HG03097 (cell line): Measurements from ENCODE around the gene SLC25A21.
"Not testable (repeated sequence)": the region's sequence is repeated elsewhere in the genome, so short reads cannot be mapped to it uniquely, and the experiment has no call there.

ENCODE experiments used
- ATAC-seq: cut with Tn5 transposase; IDR thresholded peaks from one replicate; pipeline ENCODE4 v1.9.1; 2021; ENCODE audit not compliant: unreplicated experiment, low FRiP score

Gene SLC25A21

DNA sequence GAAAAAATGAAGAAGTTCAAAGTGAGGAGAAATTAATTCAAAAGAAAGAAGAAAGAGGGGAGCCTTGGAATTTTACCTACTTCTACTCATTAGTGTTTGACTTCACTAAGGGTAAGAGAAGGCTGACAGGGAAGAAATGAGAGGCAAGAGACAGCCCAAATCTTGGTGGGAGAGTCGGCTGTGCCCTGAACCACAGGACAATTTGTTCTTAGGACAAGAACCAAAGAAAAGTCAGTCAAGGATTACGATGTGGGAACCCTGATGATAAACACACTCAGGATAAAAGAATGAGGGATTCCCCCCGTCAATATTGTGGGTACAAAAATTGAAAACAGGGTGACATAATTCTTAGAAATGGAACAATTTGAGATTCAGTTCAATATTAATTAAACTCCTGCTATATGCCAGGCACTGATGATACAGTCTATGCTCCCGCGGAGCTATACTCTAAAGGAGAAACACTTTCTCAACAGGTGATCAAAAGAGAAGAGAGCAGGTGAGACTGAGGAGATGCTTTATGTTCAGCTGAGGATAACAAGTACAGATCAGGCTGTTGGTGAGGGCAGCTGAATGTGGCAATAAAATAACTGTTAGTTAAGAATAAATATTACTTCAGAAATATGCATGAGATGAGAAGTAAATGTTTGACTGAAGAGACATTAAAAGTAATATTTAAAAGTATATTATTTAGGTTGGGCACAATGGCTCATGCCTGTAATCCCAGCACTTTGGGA, 175.4 kb downstream of the SLC25A21 start:
- no peak for ATAC-seq

DNA sequence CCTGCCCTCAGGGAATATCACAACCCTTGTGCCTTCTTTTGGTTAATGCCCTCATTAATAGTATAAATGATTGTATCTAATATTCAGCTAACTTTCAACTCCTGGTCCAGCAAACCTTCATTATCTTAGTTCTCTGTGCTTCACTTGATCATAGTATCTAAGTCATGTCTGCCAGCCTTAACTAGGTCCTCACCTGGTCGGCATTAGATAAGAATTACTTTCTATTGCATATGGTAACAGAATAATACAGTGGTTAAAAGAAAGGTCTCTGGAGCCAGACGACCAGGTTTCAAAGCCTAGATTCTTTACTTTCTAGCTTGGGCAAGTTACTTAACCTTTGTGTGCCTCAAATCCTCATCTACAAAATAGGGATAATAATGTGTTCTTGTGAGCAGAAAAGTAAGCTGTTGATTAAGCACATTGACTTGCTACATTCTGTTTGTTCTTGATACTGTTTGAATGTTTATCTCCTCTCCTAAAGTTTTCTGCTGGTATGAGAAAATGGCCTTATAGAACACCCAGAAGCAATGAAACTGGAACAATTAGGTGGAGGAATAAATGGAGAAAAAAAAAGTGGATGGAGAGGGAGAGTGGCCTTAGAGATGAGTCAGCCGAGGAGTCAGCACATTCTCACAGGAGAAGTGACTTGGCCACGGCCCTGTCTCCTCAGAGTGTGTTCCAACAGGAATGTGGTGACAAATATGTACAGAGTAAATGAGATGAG, 176.1 kb downstream of the SLC25A21 start:
- ATAC-seq: no peak

DNA sequence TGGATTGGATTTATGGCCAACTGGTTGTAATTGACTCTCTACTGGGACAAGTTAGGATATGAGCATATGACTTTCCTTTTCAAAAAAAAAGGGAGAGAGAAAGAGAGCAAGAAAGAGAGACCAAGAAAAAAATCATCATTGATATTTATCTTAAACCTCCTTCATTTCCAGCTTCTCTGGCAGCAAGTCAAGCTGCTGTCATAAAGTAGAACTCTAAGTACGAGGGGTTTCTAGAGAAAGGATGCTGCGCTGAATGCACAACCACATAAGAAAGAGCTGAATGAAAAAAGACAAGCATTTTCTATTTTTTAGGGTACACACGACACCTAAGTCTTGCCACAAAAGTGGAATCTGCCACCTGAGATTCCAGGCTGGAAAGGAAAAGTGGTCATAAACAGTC, 182.6 kb downstream of the SLC25A21 start:
- ATAC-seq: no peak

DNA sequence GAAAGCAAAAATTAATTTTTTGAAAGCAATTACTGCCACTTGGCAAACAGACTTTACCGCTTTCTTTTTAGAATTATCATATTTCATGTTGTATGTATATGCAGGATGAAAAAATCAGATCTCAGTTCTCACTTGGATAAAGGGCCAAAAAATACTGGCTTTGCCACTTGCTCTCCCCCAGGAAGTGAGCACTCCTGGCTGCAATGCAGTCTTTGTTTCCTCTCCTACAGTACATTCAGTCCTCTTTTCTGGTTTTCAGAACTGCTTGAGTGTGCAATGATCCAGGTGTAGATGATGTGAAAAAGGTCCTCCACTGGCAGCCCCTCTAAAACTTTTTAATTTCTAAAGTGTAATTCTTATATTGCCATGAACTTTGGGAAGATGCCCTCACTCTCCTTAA, 183.4 kb downstream of the SLC25A21 start:
- ATAC-seq: no peak

DNA sequence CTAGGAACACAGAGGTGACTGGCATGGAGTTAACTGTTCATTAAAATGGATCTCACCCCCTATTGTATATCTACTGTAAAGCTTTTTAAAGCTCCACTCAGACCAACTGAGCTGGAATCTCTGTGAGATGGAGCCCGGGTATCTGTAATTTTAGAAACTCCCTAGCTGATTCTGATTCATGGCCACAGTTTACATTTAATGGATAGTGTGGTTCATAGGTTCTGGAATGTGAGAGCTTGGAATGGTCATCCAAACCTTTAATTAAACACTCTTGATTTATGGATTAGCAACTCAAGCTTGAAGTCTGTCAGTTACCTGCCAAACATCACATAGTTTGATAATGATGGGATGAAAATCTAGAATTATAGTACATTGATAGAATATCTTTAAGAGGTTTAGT, 183.8 kb downstream of the SLC25A21 start:
- no peak for ATAC-seq

DNA sequence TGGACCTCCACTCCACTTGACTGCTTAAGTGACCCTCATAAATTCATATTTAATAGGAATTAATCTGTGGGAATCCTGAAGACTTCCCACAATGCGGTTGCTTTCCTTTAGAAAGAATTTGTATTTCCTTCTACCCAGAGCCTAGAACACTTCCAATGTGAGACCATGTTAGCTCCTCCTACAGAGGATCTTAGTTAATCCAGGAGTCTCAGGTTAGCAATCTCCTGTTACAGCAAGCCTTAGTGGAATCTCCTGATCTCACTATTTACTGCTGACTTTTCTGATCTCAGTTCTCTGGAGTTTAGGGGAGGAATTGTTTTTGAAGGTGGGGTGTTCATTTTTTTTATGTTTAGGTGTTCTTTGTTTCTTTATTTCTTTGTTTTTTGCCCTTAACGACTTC, 186.0 kb downstream of the SLC25A21 start:
- ATAC-seq: no peak

DNA sequence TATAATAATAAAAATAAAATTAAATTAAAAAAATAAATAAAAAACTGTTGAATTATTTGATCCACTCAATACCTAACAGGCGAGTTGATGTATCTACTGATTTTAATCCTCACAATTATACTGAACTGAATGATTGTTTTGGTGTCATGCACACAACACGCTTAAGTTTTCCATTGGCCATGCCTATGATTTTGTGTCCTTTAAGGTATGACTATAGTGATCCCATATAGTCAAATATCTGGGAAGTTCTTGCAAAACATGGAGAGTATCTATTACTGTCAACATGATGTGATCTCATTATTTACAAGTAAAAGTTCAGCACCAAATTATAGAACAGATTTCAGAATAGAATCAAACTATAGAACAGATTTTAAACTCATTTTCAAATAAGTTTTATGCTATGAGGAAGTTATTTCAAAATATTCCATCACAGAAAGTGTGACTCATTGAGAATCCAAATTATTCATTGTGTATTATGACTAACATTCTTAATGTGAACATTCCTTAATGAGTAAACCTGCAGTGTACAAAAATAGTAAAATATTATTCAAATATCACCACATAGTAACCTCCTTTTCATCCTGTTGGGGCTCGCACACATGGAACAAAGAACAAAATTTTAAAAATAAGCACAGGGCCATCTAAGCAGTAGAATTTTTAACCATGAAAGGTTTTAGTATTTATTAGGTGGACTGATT, 190.4 kb downstream of the SLC25A21 start:
- ATAC-seq: no peak

DNA sequence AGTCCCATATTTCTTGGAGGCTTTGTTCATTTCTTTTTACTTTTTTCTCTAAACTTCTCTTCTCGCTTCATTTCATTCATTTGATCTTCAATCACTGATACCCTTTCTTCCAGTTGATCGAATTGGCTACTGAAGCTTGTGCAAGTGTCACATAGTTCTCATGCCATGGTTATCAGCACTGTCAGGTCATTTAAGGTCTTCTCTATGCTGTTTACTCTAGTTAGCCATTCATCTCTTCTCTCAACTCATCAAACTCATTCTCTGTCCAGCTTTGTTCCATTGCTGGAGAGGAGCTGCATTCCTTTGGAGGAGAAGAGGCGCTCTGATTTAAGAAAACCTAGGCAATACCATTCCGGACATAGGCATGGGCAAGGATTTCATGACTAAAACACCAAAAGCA, 192.0 kb downstream of the SLC25A21 start:
- ATAC-seq: not testable (repeated sequence)

DNA sequence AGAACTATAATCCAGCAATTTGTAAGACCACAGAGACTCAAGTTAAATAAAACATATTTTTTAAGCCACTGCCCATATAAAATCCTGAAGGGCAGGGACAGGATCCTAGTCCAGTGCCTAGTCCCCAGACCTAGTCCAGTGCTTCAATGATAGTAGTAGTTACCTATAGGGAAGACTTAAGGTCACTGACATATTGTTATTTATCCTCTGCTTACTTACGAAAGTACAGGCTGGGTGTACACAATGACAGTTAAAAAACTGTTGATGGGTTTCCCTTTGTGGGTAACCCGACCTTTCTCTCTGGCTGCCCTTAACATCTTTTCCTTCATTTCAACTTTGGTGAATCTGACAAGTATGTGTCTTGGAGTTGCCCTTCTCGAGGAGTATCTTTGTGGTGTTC, 192.5 kb downstream of the SLC25A21 start:
- ATAC-seq: no peak

DNA sequence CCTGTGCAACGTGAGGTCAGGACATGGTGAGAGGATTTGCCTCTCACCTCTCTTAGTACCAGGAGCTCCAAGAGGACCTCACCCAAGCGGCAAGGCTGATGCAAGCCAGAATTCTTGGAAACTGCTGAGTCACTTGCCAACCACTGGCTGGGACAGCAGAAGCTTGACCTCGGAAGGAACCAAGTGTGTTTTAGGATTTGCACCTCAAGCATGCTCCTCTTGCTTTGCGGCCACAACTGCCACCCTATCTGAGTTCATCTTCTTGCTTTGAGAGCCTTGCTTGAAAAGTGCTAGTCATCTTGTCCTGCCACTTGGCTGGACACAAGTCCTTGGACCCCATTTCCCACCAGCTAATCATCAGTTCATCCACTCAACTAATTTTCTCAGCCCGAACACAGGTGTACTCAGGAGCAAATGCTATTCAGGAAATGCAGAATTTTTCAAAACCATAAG, 195.8 kb downstream of the SLC25A21 start:
- ATAC-seq: no peak

DNA sequence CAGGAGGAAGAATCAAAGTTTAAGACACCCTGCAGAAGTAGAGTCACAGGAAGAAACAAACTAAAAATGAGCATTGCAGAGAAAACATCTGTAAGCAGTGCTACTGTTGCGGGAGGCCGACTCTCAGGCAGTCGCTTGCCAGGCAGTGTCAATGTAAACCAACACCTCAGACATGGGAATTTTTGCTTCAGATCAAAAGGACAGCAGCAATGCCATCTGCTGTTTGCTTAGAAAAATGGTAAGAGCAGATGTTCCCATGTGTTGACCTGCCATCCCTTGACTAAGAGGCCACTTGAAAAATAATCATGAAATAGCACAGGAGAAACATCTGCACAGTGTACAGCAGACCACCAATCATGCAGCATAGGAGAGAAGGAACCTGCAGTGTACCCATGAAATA, 196.6 kb downstream of the SLC25A21 start:
- ATAC-seq: no peak

DNA sequence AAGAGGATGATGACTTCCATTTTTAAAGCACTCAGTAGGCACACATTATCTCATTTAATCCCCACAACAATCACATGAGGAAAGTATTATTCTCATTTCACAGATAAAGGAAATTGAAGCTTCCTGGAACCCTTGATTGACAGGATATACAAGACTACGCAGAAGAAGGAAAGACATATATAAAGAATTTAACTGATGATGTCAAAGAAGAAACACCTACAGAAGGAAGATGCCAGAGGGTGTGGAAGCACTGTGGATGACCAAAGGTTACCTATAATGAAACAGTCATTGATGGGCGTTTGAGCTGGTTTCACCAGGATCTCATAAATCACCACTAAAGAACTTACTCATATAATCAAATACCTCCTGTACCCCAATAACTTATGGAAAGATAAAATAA, 197.4 kb downstream of the SLC25A21 start:
- no peak for ATAC-seq

DNA sequence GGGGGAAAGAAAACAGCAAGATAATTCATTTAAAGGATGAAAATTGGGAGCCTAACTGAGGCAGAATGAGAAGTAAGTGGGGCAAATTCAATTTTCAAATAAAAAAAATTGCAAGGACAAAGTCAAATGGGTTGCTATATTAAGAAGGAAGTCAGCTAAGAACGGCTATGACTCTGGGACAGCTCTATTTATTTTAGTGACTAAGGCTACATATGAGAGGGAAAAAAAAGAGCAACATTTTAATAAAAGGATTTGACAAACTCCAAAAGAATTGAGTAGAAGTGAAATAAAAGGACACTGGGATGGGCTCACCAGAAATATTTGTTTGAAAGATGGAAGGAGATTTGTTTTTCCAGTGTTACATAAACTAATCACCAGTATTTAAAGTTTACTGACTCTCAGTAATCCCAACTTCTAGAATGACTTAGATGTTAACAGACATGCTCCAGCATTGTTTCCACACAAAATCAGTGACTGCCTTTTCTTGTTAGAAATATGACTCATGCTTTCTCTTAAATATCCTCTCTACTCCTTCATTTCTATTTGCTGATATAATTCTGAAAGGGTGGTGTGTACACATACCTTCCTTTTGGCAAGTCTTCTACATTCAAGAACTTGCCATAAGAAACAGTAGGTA, 198.5 kb downstream of the SLC25A21 start:
- no peak for ATAC-seq

DNA sequence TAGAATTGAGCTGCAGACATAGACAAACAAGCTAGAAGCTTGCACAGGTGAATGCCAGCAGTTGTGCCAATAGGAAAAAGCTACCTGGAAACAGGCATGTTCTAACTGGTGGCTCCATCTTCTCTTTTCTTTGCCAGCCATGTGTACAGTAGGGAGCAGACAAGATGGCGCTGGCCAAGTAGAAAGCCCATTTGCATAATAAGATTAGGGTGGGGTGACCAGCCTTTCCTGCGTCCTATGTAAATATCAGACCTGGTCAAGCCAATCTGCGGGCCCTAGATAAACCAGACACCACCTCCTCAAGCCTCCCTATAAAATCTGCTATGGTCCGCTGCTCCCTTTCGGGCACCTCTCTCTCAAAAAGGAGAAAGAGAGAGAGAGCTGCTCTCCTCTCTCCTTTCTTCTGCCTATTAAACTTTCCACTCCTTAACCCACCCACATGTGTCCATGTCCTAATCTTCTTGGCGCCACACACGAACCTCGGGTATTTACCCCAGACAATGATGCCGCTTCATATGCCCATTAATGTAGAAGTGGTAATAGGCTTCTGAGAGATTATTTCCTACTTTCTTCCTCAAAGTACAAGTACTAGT, 201.0 kb downstream of the SLC25A21 start:
- ATAC-seq: no peak

DNA sequence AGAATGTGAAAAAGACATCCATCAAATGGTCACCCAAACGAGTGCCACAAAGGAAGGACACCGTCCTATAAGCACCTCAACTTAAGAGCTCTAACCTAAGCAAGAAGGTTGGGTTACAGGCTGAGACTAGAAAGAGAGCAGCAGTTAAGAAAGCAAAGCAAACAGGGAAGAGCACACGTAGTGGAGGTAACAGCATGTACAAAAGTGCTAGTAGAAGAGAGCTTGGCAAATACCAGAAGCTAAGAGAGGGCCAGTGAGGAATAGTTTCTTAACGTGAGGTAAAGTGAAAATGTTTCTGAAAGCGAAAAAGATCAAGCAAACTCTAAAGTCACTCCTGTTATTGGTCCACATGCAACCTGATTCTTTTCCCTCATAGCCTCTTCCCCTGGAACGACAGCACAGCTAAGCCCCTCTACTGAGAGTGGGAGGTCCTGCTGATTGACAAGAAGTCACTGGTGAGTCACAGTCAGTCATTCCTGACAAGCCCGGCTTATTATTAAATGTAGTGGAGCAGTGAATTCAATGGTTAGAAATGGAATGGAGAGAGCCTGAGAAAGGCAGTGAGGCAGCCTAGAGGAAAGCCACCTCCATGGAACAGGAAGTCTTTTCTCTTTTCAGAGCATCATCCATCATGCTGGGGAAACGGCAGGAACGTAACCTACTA, 204.4 kb downstream of the SLC25A21 start:
- ATAC-seq: no peak

DNA sequence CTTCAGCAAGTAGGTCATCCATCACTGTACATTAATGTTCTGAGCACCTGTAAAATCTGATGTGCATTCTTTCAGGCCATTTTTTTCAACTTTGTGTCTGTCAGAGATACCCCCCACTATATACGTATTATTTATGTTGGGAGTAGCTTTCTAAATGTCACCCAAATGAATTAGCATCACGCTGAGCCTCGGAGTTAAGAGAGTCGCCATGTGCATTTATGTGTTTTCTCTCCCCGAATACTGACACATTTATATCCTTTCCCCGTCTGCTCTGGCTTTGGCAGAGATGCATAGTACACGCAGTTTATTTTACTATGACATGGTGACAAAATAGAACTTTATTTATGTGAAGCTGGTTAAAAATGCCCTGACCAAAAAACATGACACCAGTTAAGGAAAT, 216.4 kb downstream of the SLC25A21 start:
- no peak for ATAC-seq

DNA sequence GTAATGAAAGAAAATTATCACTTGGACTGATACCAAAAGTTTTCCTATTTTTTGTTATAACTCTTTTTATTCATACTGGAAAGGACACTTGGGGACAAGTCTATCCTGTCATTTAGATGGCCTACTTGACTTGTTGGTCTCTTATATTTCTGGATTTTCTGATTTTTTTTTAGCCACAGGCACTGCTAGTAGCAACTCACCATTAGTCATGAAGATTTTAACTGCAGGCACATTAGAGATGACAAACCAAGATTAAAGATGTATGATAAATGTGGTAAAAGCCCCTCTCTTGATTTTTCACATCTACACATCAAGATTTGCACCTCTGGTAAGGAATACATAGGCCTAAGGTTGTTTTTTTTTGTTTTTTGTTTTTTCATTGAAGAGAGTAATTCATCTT, 217.0 kb downstream of the SLC25A21 start:
- ATAC-seq: no peak

DNA sequence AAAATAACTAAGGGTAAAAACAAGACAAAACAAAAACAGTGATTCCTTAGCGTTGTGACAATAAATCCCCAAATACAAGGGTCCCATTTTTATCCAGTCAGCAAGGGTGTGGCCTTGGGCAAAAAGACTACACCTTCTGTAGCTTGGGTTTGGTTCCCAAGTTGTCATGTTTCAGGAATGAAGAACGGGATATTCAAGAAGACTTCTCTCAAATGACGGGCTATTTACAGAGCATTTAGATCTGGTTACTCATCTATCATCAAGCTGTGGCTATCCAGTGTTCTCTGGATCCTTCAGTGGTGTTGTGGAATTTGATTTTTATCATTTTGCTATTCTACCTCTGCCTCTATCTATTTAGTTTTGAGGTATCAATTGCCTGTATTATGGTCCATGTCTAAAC, 219.7 kb downstream of the SLC25A21 start:
- no peak for ATAC-seq

DNA sequence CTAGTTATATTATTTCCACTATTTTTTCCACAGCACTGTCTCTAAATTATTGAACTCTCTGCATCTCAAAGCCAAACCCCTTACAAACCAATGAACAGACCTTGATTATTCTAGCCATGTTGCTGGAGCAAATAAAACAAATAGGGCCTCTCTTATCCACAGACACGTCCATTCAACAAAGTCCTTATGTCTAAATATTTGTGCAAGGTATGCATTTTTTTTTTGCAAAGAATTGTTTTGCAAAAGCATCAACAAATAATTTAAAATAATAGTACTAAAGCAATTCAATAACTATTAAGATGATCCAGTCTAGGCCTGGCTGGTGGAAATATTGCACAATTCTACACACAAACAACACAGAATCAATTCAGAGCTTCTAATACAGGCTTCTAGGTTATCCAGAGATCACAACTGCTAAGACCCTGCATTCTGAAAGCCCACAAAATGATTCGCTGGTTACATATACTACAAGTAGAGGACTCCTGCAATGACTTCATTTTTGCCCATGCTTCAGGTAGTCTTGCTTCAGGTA, 221.0 kb downstream of the SLC25A21 start:
- ATAC-seq: no peak

DNA sequence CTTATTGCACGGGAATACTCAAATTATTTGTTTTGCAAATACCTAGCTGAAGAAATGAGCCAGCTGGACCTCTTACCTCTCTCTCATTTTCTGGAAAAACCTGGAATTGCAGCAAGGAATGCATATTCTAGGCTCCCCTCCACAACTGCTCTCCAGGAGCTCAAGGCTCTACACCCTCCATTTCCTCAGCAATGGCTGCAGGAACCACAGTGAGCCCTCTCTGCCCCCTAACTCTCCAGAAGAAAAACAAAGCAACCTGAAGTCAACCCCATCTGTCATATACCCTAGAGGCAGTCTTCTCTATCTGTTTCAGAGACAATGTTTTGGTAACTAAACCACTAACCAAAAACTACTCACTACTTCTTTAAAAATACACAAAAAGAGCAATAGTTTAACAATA, 221.6 kb downstream of the SLC25A21 start:
- no peak for ATAC-seq
